GM18520 (cell line): ENCODE data around the gene SNRNP27.
"Not testable (repeated sequence)": the region's sequence is repeated elsewhere in the genome, so short reads cannot be mapped to it uniquely, and the experiment has no call there.

ENCODE experiments used
- ATAC-seq: cut with Tn5 transposase; IDR thresholded peaks from one replicate; pipeline ENCODE4 v1.9.1; 2021; ENCODE audit not compliant: unreplicated experiment

Gene SNRNP27

DNA sequence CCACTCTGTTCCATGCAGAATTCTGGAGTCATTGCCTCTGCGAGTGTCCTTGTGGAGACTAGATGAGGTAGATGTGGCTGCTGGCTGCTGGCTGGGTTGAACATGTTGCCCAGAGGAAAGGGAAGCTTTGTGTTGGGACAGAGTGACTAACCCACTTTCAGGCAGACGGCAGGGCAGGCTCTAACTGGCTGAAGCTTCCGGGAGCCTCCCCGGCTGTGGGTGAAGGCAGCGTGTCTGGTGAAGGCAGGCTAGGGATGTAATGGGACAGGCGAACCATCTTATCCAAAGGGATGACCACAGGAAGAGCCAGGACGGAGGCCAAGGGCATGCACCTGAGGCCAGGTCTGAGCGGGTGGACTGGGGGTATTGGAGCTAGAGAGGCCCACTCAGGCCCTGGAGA is 51.7 kb downstream of the SNRNP27 start:
- ATAC-seq, result no peak

DNA sequence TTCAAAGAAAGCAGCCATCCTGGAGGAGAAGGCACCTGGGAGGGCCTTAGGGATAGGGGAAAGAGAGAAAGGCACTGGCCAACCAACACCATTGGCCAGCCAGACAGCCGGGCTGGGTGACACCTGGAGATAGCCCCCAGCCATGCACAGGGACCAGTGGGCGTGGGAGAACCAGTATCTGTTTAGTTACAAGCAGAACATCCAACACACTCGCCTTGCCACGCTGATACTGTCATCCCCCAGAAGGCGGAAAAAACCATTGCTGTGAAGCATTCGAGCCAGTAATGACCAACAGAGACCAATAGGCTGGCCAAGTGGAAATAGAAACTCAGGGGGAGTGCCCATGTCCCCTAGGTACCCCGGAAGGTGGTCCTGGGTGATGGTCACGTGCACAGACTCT is 52.2 kb downstream of the SNRNP27 start:
- ATAC-seq, result no peak

GRCh38 chr2:69946351-69947324 is 52.9 kb downstream of the SNRNP27 start:
- ATAC-seq, result peak; percentile 55

DNA sequence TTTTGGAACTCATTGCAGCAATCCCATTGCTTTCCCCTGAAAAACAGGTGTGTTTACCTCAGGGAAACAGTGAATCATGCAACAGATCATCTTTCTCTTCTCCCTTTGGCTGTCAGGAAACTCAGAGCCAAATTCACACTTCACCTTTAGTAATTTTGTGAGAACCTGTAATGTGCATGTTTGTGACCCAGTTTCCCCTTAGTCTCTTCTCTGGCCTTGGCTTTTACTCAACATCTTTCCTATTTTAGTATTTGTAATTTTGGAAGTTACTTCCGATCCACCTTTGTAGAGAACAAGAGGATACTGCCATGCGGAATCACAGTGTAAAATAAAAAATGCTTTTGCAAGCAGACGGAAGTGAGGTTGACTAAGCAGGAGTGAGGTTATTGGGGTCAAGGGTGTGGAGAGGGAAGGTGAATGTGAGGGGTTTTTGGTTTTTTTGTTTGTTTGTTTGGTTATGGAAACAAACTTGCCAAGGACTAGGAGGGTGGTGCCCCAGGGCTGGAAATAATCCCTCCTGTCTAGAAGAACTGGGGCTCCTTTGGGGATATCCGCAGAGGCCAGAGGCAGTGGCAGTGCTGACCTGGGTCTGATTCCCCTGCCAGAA is 53.7 kb downstream of the SNRNP27 start:
- no peak for ATAC-seq

DNA sequence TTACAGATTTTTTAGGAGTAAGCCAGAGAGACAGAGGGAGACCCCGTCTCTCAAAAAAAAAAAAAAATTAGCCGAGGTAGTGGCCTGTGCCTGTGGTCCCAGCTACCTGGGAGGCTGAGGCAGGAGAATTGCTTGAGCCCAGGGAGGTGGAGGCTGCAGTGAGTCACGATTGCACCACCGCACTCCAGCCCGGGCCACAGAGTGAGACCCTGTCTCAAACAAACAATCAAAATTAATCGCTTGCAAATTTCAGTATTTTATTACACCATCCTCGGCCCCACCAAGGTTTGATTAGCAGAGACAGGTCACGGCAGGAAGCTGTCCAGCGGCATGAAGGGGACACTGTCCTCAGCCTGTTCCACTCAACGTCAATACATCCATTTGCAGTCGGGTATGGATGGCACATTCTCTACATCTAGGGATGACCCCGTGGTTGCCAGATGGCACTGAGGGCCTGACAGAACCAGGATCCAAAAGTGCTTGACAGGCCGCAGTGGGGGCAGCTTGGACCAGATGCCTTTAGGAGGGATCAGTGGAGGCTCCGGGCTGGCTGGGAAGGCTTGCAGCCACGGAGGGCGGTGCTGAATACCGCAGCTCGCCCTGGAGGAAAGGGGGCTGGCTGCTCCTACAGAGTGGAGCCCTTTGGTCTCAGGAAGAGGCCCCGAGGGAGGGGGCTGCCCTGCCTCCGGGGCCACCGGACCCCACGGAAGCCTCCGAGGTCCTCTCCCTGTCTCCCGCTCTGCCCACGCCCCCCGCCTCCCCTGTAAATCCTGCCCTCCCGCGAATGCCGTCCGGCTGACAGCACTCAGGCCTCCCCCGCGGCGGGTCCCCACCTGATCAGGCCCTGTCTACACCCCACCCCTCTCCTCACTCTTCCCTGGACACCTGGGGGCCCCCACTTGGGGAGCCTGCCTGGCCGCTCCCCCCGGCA is 54.5 kb downstream of the SNRNP27 start:
- ATAC-seq, result no peak

DNA sequence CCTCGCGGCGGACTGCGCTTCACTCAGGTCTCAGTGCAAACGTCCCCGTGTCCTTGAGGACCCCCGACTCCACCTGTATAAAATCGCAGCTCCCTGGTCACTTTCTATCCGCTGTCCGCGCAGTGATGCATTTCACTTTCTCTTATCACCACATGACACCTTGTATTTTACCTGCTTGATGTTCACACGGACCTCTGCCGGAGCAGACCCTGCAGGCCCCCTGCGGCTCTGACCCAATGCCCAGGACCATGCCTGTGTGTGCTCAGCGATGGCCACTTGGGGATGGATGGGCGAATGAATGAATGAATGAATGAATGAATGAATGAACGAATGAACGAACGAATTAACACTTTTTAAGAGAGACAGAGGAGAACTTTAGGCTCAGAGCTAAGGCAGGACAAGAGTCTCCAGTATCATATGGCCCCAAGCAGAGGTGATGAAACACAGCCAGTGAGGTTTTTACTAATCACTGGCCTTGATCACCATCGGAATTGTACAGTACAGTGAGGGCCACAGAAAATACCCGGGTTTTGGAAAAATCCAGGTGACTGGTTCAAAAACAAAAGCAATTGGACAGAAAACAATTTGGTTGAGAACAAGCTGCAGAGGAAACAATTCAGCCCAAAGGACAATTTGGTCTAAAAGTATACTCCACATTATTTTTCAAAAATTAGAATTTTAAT is 55.3 kb downstream of the SNRNP27 start:
- no peak for ATAC-seq

DNA sequence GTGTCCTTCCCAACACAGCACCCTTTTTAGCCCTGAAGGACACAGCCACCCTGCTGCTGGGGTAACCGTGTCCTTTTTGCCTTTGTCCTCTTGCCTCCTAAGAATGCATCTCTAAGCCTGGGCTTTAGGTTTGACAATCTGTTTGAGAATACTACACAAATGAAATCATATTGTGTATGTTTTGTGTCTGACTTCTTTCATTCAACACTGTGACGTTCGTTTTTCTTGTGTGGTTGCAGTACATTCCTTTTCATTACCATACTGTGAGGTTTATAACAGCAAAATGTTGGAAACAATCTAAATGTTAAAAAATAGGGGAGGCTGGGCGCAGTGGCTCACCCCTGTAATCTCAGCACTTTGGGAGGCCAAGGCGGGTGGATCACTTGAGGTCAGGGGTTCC is 56.5 kb downstream of the SNRNP27 start:
- ATAC-seq, result no peak

- not testable (repeated sequence) for ATAC-seq
These were observed 56.9 kb downstream of the SNRNP27 start for GRCh38 chr2:69950671-69951070.

DNA sequence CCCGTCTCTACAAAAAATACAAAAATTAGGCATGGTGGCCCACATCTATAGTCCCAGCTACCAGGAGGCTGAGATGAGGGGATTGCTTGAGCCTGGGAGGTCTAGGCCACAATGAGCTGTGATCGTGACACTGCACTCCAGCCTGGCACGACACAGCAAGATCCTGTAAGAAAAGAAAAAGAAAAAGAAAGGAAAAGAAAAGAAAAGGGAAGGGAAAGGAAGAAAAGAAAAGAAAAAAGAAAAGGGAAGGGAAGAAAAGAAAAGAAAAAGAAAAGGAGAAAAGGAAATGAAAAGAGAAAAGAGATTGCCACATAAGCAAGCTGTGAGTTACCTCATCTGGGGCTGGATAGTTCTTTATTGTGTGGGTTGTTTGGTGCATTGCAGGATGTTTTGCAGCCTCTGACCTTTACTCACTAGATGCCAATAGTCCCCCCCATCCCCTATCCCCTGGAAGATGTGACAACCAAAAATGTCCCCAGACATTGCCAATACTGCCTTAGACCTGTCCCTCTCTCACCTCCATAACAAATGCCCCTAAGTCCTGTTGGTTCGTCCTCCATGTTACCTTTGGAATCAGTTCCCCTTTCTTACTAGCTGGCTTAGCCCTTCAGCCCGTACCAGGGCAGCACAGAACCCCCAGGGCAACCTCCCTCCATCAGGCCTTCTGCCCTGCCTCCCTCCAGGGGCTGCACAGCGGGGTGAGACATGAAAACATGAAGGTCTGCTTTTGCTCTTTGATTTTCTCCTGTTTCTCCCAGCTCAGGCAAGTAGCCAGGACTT is 58.8 kb downstream of the SNRNP27 start:
- no peak for ATAC-seq

DNA sequence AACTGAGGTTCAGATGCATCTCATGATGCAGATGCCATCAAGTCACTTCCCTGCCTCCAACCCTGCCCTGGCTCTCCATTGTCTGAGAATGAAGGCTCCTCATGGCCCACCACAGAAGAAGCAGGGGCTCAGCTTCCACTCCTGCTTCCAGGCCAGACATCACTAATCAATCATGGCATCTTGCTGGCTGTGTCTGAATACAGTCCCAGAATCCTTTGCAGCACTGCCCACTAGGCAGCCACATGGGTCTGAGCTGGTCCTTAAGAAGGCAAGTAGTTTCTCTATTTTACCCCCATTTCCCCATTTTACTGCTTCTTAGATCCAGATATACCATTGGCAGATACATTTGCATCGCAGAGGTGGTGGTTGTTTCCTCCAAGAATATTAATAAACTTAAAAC is 60.3 kb downstream of the SNRNP27 start:
- no peak for ATAC-seq
